DOHH2 (cell line): ENCODE measurements around the gene CDC42.
A peak's percentile ranks its signal among the peaks of the same experiment; 100 is the strongest.
"Not testable (repeated sequence)": the region's sequence is repeated elsewhere in the genome, so short reads cannot be mapped to it uniquely, and the experiment has no call there.

Experiments used
- H3F3A ChIP-seq: fragments of 200-600 bp; sonication (generic), shearing (Covaris generic); 2 replicates; pipeline ENCODE4 v1.6.0; 2016; ENCODE audit warnings: antibody characterized with exemption, mild to moderate bottlenecking; ENCODE audit not compliant: control insufficient read depth, insufficient read depth
- H3K27ac ChIP-seq: fragments of 200-600 bp; sonication (generic); 2 replicates; pipeline ENCODE4 v1.5.1; 2014; ENCODE audit warnings: low read depth, mild to moderate bottlenecking, low read length, moderate library complexity
- H3K27me3 ChIP-seq: fragments of 200-600 bp; sonication (generic); 2 replicates; pipeline ENCODE4 v1.6.1; 2014; ENCODE audit warnings: mild to moderate bottlenecking, low read length, mixed read lengths; ENCODE audit not compliant: control insufficient read depth
- H3K36me3 ChIP-seq: fragments of 200-600 bp; sonication (generic); 2 replicates; pipeline ENCODE4 v1.6.1; 2014; ENCODE audit warnings: mild to moderate bottlenecking, low read length, moderate library complexity, mixed read lengths; ENCODE audit not compliant: control insufficient read depth
- H3K4me1 ChIP-seq: fragments of 200-600 bp; sonication (generic); 2 replicates; pipeline ENCODE4 v1.6.1; 2014; ENCODE audit warnings: mild to moderate bottlenecking, low read length, mixed read lengths; ENCODE audit not compliant: control insufficient read depth
- H3K4me2 ChIP-seq: fragments of 200-600 bp; sonication (generic); 2 replicates; pipeline ENCODE4 v1.6.0; 2014; ENCODE audit warnings: mild to moderate bottlenecking, low read length, moderate library complexity
- H3K4me3 ChIP-seq: fragments of 200-600 bp; sonication (generic); 2 replicates; pipeline ENCODE4 v1.5.1; 2014; ENCODE audit warnings: mild to moderate bottlenecking, low read length, mixed read lengths
- H3K79me2 ChIP-seq: fragments of 200-600 bp; sonication (generic); 2 replicates; pipeline ENCODE4 v1.6.1; 2014; ENCODE audit warnings: mild to moderate bottlenecking, low read length, mixed read lengths; ENCODE audit not compliant: control insufficient read depth
- H3K9me2 ChIP-seq: fragments of 200-600 bp; sonication (generic); replicated peaks from 2 replicates; pipeline ENCODE4 v1.6.1; 2014; ENCODE audit warnings: mild to moderate bottlenecking, low read length, mixed read lengths; ENCODE audit not compliant: control insufficient read depth
- H3K9me3 ChIP-seq: fragments of 200-600 bp; sonication (generic); 2 replicates; pipeline ENCODE4 v1.6.1; 2014; ENCODE audit warnings: antibody characterized with exemption, low read length, mixed read lengths; ENCODE audit not compliant: control insufficient read depth, insufficient read depth
- H4K20me1 ChIP-seq: fragments of 200-600 bp; sonication (generic); 2 replicates; pipeline ENCODE4 v1.6.0; 2014; ENCODE audit warnings: low read depth, mild to moderate bottlenecking, antibody characterized with exemption, low read length, moderate library complexity; ENCODE audit not compliant: control insufficient read depth, insufficient read depth
- EZH2phosphoT487 ChIP-seq: fragments of 200-600 bp; sonication (generic); IDR thresholded peaks from 2 replicates; pipeline ENCODE4 v1.6.1; 2017; ENCODE audit warnings: borderline replicate concordance, mild to moderate bottlenecking, antibody characterized with exemption, low read length, moderate library complexity, mixed read lengths
- TF ChIP-seq, protein P1 (sequence below): fragments of 200-600 bp; sonication (generic); IDR thresholded peaks from one replicate; pipeline ENCODE4 v1.5.1; 2014; ENCODE audit warnings: antibody characterized with exemption, mild to moderate bottlenecking, low read depth, low read length; ENCODE audit not compliant: poor library complexity, severe bottlenecking

Gene CDC42

GRCh38 chr1:22052115-22053016, at the start of gene CDC42:
TSS of gene CDC42 (plus strand) at chr1:22052709. CDS start at chr1:22078479, 25,770 bp downstream.
- Histone ChIP-seq H3K79me2 (peaks cover 48% of the 10 kb centered on the region), H3K27me3 (no peaks in the 10 kb centered on the region), H3K4me3 (peak within 1 kb of the TSS; percentile 84), H3K4me2 (peak within 1 kb of the TSS; percentile 94), H4K20me1 (peaks cover 32% of the 10 kb centered on the region), H3F3A (no peaks in the 10 kb centered on the region), H3K36me3 (peaks cover 34% of the 10 kb centered on the region), H3K9me3 (no peaks in the 10 kb centered on the region), H3K9me2 (no peaks in the 10 kb centered on the region), H3K4me1 (peaks cover 40% of the 10 kb centered on the region), H3K27ac (peak within 1 kb of the TSS; percentile 69)
- TF ChIP-seq EZH2phosphoT487: no peak
- TF ChIP-seq, protein P1, sequence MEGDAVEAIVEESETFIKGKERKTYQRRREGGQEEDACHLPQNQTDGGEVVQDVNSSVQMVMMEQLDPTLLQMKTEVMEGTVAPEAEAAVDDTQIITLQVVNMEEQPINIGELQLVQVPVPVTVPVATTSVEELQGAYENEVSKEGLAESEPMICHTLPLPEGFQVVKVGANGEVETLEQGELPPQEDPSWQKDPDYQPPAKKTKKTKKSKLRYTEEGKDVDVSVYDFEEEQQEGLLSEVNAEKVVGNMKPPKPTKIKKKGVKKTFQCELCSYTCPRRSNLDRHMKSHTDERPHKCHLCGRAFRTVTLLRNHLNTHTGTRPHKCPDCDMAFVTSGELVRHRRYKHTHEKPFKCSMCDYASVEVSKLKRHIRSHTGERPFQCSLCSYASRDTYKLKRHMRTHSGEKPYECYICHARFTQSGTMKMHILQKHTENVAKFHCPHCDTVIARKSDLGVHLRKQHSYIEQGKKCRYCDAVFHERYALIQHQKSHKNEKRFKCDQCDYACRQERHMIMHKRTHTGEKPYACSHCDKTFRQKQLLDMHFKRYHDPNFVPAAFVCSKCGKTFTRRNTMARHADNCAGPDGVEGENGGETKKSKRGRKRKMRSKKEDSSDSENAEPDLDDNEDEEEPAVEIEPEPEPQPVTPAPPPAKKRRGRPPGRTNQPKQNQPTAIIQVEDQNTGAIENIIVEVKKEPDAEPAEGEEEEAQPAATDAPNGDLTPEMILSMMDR: no peak

DNA sequence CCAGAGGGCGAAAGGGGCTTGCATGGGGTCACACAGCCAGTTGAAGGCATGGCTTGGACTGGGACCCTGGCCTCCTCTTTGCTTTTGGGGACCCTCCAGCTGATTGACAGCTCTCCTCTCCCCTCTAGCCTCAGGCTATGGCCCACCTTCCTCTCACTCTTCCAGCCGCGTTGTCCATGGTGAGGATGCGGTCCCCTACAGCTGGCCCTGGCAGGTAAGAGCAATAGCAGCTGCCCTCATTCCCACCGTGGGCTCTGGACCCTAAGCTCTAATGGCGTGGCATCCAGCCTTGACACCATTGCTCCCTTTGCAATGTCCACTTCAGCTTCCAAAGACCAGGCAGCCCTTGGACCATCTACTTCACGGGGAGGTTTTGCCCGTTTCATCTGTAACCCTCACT, 49.6 kb upstream of the CDC42 start:
- not testable (repeated sequence) for H3K4me3 ChIP-seq, H3K4me2 ChIP-seq, H3K4me1 ChIP-seq, H4K20me1 ChIP-seq, H3K9me3 ChIP-seq, H3K79me2 ChIP-seq, H3F3A ChIP-seq, H3K27me3 ChIP-seq, H3K27ac ChIP-seq, H3K9me2 ChIP-seq, H3K36me3 ChIP-seq

GRCh38 chr1:22003959-22004358, 48.5 kb upstream of the CDC42 start:
- H3K79me2 ChIP-seq, H4K20me1 ChIP-seq, H3K4me2 ChIP-seq: not testable (repeated sequence)

DNA sequence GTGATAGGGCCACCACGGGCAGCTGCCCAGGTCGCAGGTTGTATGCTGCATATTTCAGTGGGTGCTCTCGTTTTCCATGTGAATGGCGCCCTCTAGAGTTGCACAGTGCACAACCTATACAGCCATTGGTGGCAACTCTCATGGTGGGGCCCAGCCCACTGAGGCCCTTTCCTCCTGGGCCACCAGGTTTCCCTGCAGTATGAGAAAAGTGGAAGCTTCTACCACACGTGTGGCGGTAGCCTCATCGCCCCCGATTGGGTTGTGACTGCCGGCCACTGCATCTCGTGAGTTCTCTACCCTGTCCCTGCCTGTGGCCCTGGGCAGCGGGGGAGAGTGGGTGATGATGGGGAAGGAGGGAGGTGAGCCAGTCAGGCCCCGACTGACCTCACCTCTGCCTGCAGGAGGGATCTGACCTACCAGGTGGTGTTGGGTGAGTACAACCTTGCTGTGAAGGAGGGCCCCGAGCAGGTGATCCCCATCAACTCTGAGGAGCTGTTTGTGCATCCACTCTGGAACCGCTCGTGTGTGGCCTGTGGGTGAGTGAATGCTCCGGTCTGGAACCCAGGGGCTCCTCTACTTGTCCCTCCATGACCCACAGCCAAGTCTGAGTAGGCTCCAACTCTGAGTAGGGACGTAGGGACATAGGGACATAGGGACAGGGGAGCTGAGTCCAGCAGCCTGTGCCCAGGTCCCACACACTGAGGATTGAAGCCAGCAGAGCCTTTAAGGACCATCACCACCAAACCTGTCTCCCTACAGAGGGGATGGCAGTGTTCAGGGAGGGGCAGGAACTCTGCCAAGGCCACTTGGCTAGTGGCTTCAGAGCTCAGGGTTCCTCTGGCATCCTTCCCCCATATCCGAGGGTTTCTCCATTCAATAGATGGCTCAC, 47.0 kb upstream of the CDC42 start:
- not testable (repeated sequence) for H3K4me1 ChIP-seq, H3K9me2 ChIP-seq, H3K4me3 ChIP-seq, H3K79me2 ChIP-seq, H3K27me3 ChIP-seq, H3K4me2 ChIP-seq, H3F3A ChIP-seq, H4K20me1 ChIP-seq, H3K36me3 ChIP-seq, H3K9me3 ChIP-seq, H3K27ac ChIP-seq
- TF ChIP-seq, protein P1: peak; percentile 47

More at GRCh38 chr1:22003959-22004358, 48.5 kb upstream of the CDC42 start:
- H3K27ac ChIP-seq, H3K36me3 ChIP-seq, H3K9me2 ChIP-seq, H3K4me3 ChIP-seq, H3K9me3 ChIP-seq, H3F3A ChIP-seq, H3K4me1 ChIP-seq, H3K27me3 ChIP-seq: not testable (repeated sequence)

- H4K20me1 ChIP-seq, H3K9me3 ChIP-seq, H3K27me3 ChIP-seq, H3K79me2 ChIP-seq, H3K4me2 ChIP-seq, H3K4me3 ChIP-seq, H3K27ac ChIP-seq, H3K4me1 ChIP-seq, H3K9me2 ChIP-seq, H3K36me3 ChIP-seq, H3F3A ChIP-seq: not testable (repeated sequence)
Observed at GRCh38 chr1:22006736-22007135, 45.8 kb upstream of the CDC42 start.

- H3K4me2 ChIP-seq, H3K4me3 ChIP-seq, H4K20me1 ChIP-seq, H3K4me1 ChIP-seq, H3F3A ChIP-seq, H3K9me2 ChIP-seq, H3K27ac ChIP-seq, H3K9me3 ChIP-seq, H3K36me3 ChIP-seq, H3K27me3 ChIP-seq, H3K79me2 ChIP-seq: not testable (repeated sequence)
Observed at GRCh38 chr1:22007262-22007661, 45.2 kb upstream of the CDC42 start.
